Measurements from ENCODE around the gene MCC. TPM values are rescaled to one million over a fixed set of nuclear protein-coding genes. Genes with fewer than 3 reads are reported as not detected.

The MCC gene
- total RNA-seq, 1 experiment from 2014 or later: 7.6 TPM

DNA sequence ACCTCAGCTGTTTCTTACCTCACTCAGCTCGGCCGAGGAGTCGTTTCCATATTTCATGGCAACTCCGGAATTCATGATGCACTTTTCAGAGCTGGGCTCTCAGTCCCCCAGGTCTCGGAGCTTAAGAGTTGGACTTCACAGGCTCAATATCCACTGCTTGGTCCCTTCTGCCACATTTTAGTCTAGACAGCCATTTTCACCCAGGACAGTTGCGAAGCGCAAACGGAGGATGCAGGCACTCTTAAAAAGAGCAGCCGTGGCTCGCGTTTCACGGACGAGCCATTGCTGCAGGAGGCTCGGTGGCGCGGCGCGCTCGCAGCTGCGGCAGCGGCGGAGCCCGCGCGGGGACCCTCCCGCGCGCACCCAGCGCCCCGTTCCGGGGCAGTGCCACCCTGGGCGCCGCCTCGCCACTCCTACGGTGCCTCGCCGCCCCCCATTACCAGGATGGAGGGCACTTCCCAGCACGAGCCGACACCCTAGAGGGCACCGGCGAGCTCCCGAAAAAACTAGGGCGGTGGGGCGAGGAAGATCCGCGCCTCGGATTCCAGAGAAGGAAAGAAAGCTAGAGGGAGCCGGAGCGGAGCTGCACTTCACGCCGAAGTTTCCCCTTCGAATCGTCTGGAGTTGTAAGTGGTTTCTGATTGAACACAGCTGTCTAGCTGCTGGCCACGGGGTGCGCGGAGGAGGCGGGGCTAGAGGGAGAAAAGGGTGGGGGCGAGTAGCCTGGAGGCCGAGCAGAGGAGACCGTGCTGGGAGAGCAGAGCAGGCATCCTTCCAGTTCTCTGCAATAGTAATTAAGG lies 193.7 kb downstream of the MCC start:
- peaks cover 2% of the 10 kb centered on the region; the same call in 1 of the 2 replicates for H3K27me3 ChIP-seq (ENCODE audit: insufficient read depth, low read length)
- H2AFZ ChIP-seq (ENCODE audit: low read length): no peak overlapping the region
- peak overlapping the region; percentile 99 for H3K4me2 ChIP-seq (ENCODE audit: insufficient read depth, insufficient read length, low read length)
- no peak overlapping the region for H2AK5ac ChIP-seq (ENCODE audit: insufficient read length, low read length)
- H2BK120ac ChIP-seq (ENCODE audit: low read depth, low read length, poor library complexity, severe bottlenecking): no peak overlapping the region
- no peak overlapping the region for H4K5ac ChIP-seq (ENCODE audit: insufficient read length, low read depth, low read length)
- H3K4me1 ChIP-seq (ENCODE audit: insufficient read depth, low read length): peaks cover 19% of the 10 kb centered on the region
- no peaks in the 10 kb centered on the region for H3K36me3 Mint-ChIP-seq (ENCODE audit: insufficient read depth in 1 of 3, low read depth in 3 of 3)
- H3K27ac Mint-ChIP-seq: peak overlapping the region in 2 of 3 experiments; percentile 69 to 92; a peak in 4 of 7 replicates
- H3K27ac ChIP-seq (ENCODE audit: insufficient read length, low read depth, low read length): no peak overlapping the region
- peak overlapping the region; percentile 50; the same call in 1 of the 2 replicates for H3K14ac ChIP-seq (ENCODE audit: insufficient read depth, low read length)
- H2BK15ac ChIP-seq (ENCODE audit: low read depth, low read length): no peak overlapping the region
- no peak; the same call in 2 of the 3 replicates for TF ChIP-seq CTCF (conservative IDR thresholded peaks at IDR 0.05)
- H3K4ac ChIP-seq (ENCODE audit: low read depth, low read length): no peak overlapping the region
- no peak overlapping the region for H3T11ph ChIP-seq (ENCODE audit: low read length)
- peak overlapping the region; percentile 69 for H3K9ac ChIP-seq (ENCODE audit: extremely low read depth, insufficient read length, low read length)
- H3K4me1 Mint-ChIP-seq: peaks cover 48 to 55% of the 10 kb centered on the region in 2 experiments
- no peak overlapping the region for H2BK12ac ChIP-seq (ENCODE audit: insufficient read length, low read depth, low read length)
- no peak overlapping the region for H2BK5ac ChIP-seq (ENCODE audit: insufficient read length, low read length)
- no peaks in the 10 kb centered on the region for H3K79me1 ChIP-seq (ENCODE audit: insufficient read depth, low read depth, low read length, poor library complexity, severe bottlenecking)
- H3K9me3 ChIP-seq (ENCODE audit: control insufficient read depth, low read depth, low read length): no peaks in the 10 kb centered on the region
- H4K91ac ChIP-seq (ENCODE audit: insufficient read length, low read depth, low read length): no peak overlapping the region
- peaks cover 3% of the 10 kb centered on the region; the same call in 1 of the 2 replicates for H3K79me2 ChIP-seq (ENCODE audit: insufficient read depth, low read length)
- H3K23ac ChIP-seq (ENCODE audit: insufficient read length, low read depth, low read length): no peak overlapping the region
- no peak overlapping the region for H3K56ac ChIP-seq (ENCODE audit: insufficient read length, low read depth, low read length)
- WGBS (ENCODE audit: extremely low coverage, insufficient read length, low lambda C conversion rate): no CpG with 5 or more reads among the region's 60 CpGs
- no peaks in the 10 kb centered on the region for H3K9me3 Mint-ChIP-seq
- no peak overlapping the region for H4K8ac ChIP-seq (replicated peaks; ENCODE audit: insufficient read length, low read depth, low read length)
- peak overlapping the region; percentile 85 to 97 for H3K4me3 Mint-ChIP-seq
- no peaks in the 10 kb centered on the region for H4K20me1 ChIP-seq (ENCODE audit: control insufficient read depth, insufficient read depth, insufficient read length)
- H2BK20ac ChIP-seq (ENCODE audit: low read depth, low read length, poor library complexity, severe bottlenecking): no peak overlapping the region
- peak; percentile 87 for DNase-seq
- H3K23me2 ChIP-seq (ENCODE audit: insufficient read length, low read depth, low read length, poor library complexity, severe bottlenecking): peaks cover 24% of the 10 kb centered on the region
- H3K18ac ChIP-seq (ENCODE audit: insufficient read length, low read depth, low read length): peak overlapping the region; percentile 3
- H3K27me3 Mint-ChIP-seq (ENCODE audit: low read depth): peaks cover 43% of the 10 kb centered on the region

Data from H9 (cell line).